Activated naive CD4-positive, alpha-beta T cell treated with anti-CD3 and anti-CD28 coated beads, Interleukin-2, amount 50 U/mL, for 24 hours (primary cell): ENCODE results near the gene NFE2L2.
A peak's percentile ranks its signal among the peaks of the same experiment; 100 is the strongest.
"Not testable (repeated sequence)": the region's sequence is repeated elsewhere in the genome, so short reads cannot be mapped to it uniquely, and the experiment has no call there.

Experiments used
- H3K27ac Mint-ChIP-seq: one replicate; pipeline ENCODE4 v1.8.0; 2021; ENCODE audit warnings: mild to moderate bottlenecking, mixed read lengths
- H3K27me3 Mint-ChIP-seq: one replicate; pipeline ENCODE4 v1.8.0; 2021; ENCODE audit warnings: mixed read lengths
- H3K36me3 Mint-ChIP-seq: one replicate; pipeline ENCODE4 v1.8.0; 2021; ENCODE audit warnings: mixed read lengths
- H3K4me1 Mint-ChIP-seq: one replicate; pipeline ENCODE4 v1.8.0; 2021; ENCODE audit warnings: mixed read lengths
- H3K4me3 Mint-ChIP-seq: one replicate; pipeline ENCODE4 v1.8.0; 2021; ENCODE audit warnings: mild to moderate bottlenecking, mixed read lengths
- H3K9me3 Mint-ChIP-seq: one replicate; pipeline ENCODE4 v1.8.0; 2021; ENCODE audit warnings: mixed read lengths

NFE2L2 gene

DNA sequence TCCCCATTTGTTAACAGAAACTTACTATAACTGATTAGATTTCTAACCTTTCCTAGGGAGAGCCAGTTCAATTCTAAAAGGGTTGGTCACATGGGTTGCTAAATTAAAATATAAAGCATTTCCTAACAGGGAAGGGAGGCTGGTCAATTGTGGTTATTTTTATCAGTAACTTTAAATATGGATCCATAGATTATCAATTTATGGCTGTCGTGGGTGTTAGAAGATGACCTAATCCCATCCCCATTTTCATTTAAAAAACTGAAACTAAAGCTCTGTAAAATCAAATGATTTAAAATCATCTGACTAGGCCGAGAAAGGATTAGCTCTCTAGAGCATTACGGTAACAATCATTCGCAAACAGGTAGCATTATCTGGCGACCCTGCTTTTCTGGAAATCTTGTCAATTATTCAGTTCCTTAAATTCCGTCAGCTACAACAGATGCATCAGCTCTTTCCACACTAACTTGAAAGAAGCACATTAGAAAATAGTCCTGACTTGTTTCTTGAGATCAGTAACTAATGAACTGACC lies 52.9 kb downstream of the NFE2L2 start:
- no peaks in the 10 kb centered on the region for H3K9me3 Mint-ChIP-seq

DNA sequence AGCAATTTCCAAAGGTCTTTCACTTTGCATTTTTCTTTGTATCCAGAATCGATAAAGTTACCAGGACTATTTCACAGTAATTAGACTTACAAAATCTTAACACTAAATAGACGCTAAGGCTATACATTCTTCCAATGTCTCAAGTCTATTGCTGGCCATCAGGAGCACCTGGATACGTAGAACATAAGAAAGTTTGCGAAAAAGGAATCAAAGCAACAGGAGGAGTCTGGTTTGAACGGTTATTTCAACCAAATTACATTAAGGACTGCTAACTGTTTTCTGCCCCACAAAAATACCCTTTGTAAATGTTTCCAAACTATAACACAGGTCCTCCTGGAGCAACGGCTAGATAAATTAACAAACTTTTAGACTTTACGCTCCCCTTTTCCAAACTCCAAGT lies 53.4 kb downstream of the NFE2L2 start:
- peak overlapping the region; percentile 98 for H3K27ac Mint-ChIP-seq
- no peaks in the 10 kb centered on the region for H3K9me3 Mint-ChIP-seq
- H3K4me3 Mint-ChIP-seq, result peak overlapping the region; percentile 94
- H3K36me3 Mint-ChIP-seq, result peaks cover 20% of the 10 kb centered on the region
- peaks cover 38% of the 10 kb centered on the region for H3K4me1 Mint-ChIP-seq
- no peaks in the 10 kb centered on the region for H3K27me3 Mint-ChIP-seq

More for the DNA sequence above, 52.9 kb downstream of the NFE2L2 start:
- Mint-ChIP-seq H3K4me3 (peak overlapping the region; percentile 94), H3K27ac (peak overlapping the region; percentile 98), H3K4me1 (peaks cover 42% of the 10 kb centered on the region), H3K27me3 (no peaks in the 10 kb centered on the region), H3K36me3 (peaks cover 24% of the 10 kb centered on the region)

DNA sequence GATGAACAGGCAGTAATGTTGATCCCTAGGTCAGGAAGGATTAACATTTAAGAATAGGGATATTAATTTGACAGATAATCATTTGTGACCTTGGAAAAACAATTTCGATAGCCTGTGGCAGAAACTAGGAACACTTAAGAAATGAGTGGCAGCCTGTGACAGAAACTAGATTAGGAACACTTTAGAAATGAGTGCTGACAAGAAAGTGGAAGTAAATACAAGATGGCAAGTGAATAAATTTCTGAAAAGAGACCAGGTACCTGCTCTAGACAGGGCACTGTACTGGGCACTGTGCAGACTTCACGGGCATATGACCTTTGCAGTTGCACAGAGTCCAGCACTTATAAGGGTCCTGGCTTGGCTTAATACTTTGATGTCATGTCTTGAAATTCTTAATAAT lies 57.4 kb downstream of the NFE2L2 start:
- Mint-ChIP-seq H3K27ac (no peak overlapping the region), H3K27me3 (no peaks in the 10 kb centered on the region), H3K36me3 (no peaks in the 10 kb centered on the region), H3K4me3 (no peak overlapping the region), H3K9me3 (no peaks in the 10 kb centered on the region), H3K4me1 (peaks cover 18% of the 10 kb centered on the region)

DNA sequence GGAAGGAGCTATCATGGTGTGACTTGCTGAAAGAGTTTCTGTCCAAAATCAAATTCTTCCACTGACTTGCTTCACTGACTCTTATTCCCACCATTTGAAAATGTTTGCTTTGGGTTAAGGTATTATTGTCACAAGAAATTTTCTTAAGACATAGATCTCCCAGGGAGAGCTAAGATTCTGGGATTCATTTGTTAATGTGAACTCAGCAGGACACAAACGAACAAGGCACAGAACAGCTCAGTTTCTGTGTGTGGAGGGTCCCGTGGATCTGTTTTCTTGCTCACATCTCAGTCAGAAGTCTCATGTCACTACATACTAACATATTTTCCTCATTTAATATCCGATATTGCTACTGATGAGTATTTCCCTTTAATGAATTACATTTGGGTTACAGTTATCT lies 60.1 kb downstream of the NFE2L2 start:
- Mint-ChIP-seq H3K9me3 (no peaks in the 10 kb centered on the region), H3K27ac (no peak overlapping the region), H3K27me3 (no peaks in the 10 kb centered on the region), H3K4me1 (peaks cover 8% of the 10 kb centered on the region), H3K36me3 (no peaks in the 10 kb centered on the region), H3K4me3 (no peak overlapping the region)

DNA sequence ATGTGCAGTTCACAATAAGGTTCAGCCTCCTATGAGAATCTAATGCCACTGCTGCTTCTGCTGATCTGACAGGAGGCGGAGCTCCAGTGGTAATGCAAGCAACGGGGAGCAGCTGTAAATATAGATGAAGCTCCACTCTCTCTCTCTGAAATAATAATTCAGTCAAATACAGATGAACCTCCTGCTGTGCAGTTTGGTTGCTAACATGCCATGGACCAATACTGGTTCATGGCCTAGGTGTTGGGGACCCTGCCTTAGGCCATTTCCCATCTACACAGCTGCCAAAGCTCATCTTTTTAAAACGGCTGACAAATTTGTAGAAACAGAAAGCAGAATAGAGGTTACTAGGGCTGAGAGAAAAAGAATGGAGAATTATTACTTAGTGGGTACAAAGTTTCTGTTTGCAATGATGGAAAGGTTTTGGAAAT lies 62.6 kb downstream of the NFE2L2 start:
- H3K27ac Mint-ChIP-seq, result no peak overlapping the region
- H3K4me1 Mint-ChIP-seq, result peaks cover under 1% of the 10 kb centered on the region
- H3K27me3 Mint-ChIP-seq, result no peaks in the 10 kb centered on the region
- H3K9me3 Mint-ChIP-seq, result no peaks in the 10 kb centered on the region
- no peak overlapping the region for H3K4me3 Mint-ChIP-seq
- no peaks in the 10 kb centered on the region for H3K36me3 Mint-ChIP-seq

DNA sequence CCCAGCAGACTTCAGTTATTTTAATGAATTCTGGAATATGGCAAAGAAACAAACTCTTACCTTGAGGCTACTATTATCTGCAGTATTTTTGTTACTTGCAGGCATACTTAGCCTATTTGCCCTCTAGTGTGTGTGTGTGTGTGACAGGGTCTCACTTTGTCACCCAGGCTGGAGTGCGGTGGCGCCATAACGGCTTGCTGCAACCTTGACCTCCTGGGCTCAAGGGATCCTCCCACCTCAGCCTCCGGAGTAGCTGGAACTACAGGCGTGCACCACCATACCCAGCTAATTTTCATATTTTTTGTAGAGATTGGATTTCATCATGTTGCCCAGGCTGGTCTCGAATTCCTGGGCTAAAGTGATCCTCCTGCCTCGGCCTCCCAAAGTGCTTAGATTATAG lies 64.1 kb downstream of the NFE2L2 start:
- H3K4me1 Mint-ChIP-seq, H3K27me3 Mint-ChIP-seq: not testable (repeated sequence)

DNA sequence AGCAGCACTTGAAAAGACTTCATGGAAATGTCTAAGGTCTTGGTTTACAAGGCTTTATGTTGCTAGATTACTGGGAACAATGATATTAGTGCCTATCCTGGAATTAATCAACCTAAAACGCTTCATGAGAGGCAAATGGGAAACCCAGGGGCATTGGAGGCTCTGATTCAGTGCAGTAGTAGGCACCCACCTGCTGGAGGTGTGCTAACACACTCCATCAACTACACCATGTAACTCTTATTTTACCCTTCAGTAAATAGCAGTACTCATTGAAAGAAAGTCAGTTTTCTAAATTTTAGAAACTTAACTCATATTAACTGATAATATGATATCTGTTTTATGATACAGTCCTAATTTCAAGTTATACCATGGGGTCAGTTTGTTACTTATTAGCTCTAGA lies 69.3 kb downstream of the NFE2L2 start:
- Mint-ChIP-seq H3K27me3 (no peaks in the 10 kb centered on the region), H3K27ac (no peak overlapping the region), H3K4me3 (no peak overlapping the region), H3K36me3 (no peaks in the 10 kb centered on the region), H3K9me3 (no peaks in the 10 kb centered on the region), H3K4me1 (no peaks in the 10 kb centered on the region)

More for the DNA sequence above, 64.1 kb downstream of the NFE2L2 start:
- not testable (repeated sequence) for H3K9me3 Mint-ChIP-seq, H3K4me3 Mint-ChIP-seq, H3K36me3 Mint-ChIP-seq, H3K27ac Mint-ChIP-seq

DNA sequence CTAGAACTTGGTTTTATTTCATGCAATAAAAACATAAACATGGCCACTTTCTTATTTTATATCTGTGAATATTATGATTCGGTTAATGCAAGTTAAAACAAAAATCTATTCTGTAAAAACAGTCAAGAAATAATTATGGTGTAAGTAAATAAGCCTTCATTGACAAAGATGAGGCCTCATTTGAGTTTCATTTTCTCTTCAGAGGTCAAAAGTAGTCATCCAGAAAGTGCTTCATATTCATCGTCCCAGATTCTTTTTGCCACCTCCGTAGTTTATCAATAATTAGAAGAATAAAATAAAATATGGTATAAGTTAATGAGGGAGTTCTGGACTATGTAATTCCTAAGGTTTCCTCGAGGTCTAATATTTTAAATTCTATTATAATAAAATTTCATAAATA lies 71.3 kb downstream of the NFE2L2 start:
- Mint-ChIP-seq H3K4me1 (no peaks in the 10 kb centered on the region), H3K36me3 (no peaks in the 10 kb centered on the region), H3K4me3 (no peak overlapping the region), H3K27ac (no peak overlapping the region), H3K9me3 (no peaks in the 10 kb centered on the region), H3K27me3 (no peaks in the 10 kb centered on the region)

DNA sequence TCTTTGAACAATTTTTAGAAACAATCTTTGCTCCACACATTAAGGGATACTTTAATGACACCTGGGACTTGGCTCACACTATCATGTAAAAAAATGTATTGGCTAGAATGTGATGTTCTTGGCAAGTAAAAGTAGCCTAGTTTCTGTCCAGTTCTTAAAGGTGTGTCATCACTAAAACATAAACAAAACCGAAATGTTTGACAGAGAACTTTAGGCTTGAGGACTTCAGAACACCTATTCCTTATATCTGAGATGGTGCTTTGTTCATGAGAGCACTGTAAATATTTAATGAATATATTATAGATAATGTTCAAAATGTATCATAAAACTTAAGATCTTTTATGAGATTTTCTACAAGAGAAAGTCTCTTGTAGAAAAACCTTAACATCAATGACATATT lies 71.7 kb downstream of the NFE2L2 start:
- Mint-ChIP-seq H3K36me3 (no peaks in the 10 kb centered on the region), H3K9me3 (no peaks in the 10 kb centered on the region), H3K27me3 (no peaks in the 10 kb centered on the region), H3K27ac (no peak overlapping the region), H3K4me1 (no peaks in the 10 kb centered on the region), H3K4me3 (no peak overlapping the region)

DNA sequence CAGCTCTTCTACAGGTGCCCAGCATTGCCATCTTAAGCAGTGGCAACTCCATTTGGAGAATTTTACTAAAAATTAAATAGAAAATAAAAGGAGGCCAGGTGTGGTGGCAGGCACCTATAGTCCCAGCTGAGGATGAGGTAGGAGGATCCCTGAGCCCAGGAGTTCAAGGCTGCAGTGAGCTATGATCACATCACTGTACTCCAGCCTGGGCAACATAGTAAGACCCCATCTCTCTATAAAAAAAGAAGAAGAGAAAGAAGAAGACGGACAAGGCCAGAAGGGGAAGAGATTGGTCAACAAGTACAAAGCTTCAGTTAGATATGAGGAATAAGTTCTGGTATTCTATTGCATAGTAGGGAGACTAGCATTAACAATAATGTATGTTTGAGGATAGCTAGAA lies 73.6 kb downstream of the NFE2L2 start:
- no peaks in the 10 kb centered on the region for H3K36me3 Mint-ChIP-seq
- no peaks in the 10 kb centered on the region for H3K9me3 Mint-ChIP-seq
- no peak overlapping the region for H3K4me3 Mint-ChIP-seq
- no peak overlapping the region for H3K27ac Mint-ChIP-seq
- no peaks in the 10 kb centered on the region for H3K4me1 Mint-ChIP-seq
- H3K27me3 Mint-ChIP-seq, result no peaks in the 10 kb centered on the region

DNA sequence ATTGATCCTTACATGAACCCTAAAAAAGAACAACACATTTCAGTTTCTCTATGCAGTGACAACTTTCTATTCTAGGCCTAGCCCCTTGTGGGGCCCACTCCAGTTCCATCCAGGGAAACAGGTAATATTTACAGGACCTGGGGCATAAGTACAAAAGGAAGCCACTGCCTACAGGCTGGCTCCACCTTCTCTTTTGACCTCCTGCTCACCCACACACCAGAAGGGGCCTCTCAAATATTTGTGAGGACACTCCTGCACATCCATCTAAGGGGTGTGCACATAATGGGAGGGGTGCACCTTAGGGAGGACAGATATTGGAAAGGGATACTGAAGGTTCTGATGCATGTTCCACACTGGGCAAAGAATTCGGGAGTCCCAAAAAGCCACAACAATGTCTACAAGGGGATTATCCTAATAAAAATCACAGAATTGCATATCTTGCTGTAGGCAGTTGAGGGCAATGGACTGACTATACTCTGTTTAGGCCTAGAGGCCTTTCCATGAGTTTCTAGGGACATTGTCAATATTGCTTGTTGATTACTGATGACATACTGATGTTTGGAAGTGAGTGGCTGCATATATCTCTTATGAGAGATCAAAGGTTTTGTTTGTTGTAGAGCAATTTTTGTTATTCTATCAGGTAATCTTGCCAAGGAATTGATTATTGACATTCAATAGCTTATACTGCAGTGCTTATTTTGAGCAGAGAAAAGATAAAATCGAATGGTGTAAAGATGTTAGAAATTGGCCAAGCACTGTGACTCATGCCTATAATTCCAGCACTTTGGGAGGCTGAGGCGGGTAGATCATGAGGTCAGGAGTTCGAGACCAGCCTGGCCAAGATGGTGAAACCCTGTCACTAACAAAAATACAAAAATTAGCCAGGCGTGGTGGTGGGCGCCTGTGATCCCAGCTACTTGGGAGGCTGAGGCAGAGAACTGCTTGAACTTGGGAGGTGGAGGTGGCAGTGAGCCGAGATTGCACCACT lies 75.8 kb downstream of the NFE2L2 start:
- Mint-ChIP-seq H3K36me3 (no peaks in the 10 kb centered on the region), H3K27me3 (no peaks in the 10 kb centered on the region), H3K9me3 (no peaks in the 10 kb centered on the region), H3K27ac (no peak overlapping the region), H3K4me3 (no peak overlapping the region), H3K4me1 (no peaks in the 10 kb centered on the region)

DNA sequence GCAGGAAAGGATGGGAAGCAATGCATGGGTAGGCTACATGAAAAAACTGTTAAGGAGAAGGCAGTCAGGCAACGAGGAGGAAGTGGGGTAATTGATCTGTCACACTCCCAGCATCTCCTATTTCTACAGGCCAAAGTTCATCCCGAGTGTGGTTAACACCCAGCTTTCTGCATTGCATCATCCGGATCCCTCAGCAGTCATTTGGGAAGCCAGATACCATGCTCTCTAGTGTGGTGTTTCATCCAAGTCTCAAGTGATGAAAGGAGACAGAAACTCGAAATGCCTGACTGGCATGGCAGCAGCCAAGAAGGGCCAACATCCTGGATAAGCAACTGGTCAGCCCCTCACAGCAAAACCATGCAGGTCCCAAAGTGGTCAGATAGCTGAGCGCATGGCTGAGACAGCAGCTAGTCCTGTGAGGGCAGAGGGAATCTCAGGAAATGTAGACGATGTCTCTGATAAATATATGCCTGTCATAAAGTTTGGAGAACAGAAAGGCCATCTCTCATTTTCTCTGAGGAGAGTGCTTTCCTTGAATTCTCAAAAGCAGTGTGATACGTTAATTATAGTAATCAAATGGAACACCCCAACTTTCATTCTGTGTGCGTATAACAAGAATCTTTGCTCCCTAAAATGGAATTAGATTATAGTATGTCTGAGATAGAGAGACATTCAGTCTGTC lies 76.8 kb downstream of the NFE2L2 start:
- no peaks in the 10 kb centered on the region for H3K9me3 Mint-ChIP-seq
- H3K4me1 Mint-ChIP-seq, result no peaks in the 10 kb centered on the region
- H3K36me3 Mint-ChIP-seq, result no peaks in the 10 kb centered on the region
- no peak overlapping the region for H3K4me3 Mint-ChIP-seq
- no peak overlapping the region for H3K27ac Mint-ChIP-seq
- no peaks in the 10 kb centered on the region for H3K27me3 Mint-ChIP-seq

DNA sequence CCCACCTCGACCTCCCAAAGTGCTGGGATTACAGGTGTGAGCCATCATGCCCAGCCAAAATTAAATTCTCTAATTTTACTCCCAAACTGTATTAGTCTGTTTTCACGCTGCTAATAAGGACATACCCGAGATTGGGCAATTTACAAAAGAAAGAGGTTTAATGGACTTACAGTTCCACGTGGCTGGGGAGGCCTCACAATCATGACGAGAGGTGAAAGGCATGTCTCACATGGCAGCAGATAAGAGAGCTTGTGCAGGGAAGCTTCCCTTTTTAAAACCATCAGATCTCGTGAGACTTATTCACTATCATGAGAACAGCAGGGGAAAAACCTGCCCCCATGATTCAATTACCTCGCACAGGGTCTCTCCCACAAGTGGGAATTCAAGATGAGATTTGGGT lies 78.5 kb downstream of the NFE2L2 start:
- not testable (repeated sequence) for H3K4me1 Mint-ChIP-seq, H3K4me3 Mint-ChIP-seq, H3K27me3 Mint-ChIP-seq, H3K27ac Mint-ChIP-seq, H3K36me3 Mint-ChIP-seq, H3K9me3 Mint-ChIP-seq

DNA sequence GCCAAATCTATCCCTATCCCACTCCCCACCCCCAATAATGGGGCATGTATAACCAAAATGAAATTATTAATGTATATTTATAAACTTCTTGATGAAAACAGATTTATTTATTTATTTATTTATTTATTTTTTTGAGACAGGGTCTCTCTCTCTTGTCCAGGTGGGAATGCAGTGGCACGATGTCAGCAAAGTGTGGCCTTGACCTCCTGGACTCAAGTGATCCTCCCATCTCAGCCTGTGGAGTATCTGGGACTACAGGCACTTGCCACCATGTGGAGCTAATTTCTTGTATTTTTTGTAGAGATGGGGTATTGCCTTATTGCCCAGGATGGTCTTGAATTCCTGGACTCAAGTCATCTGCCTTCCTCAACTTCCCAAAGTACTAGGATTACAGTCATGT lies 79.9 kb downstream of the NFE2L2 start:
- no peaks in the 10 kb centered on the region for H3K9me3 Mint-ChIP-seq
- H3K27me3 Mint-ChIP-seq, result no peaks in the 10 kb centered on the region
- no peak overlapping the region for H3K4me3 Mint-ChIP-seq
- no peak overlapping the region for H3K27ac Mint-ChIP-seq
- H3K36me3 Mint-ChIP-seq, result no peaks in the 10 kb centered on the region
- H3K4me1 Mint-ChIP-seq, result no peaks in the 10 kb centered on the region

DNA sequence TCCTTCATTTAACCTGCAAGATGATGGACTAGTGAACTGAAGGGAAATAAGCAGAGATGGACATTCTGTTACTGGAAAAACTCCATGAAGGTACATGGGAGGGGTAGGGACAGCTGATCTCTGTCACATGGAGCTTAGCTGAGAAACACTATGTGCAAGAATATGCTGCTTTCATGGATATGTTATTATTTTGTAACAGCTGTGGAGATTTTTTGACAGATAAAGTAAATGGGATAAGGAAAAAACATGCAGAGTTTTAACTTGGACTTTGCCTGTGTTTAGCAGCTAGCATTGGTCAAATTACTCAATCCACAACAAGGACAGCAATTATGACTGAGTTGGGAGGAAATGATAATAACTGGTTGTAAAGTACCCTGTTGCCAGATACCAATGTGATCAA lies 80.7 kb downstream of the NFE2L2 start:
- Mint-ChIP-seq H3K4me1 (no peaks in the 10 kb centered on the region), H3K4me3 (no peak overlapping the region), H3K27ac (no peak overlapping the region), H3K36me3 (no peaks in the 10 kb centered on the region), H3K27me3 (no peaks in the 10 kb centered on the region), H3K9me3 (no peaks in the 10 kb centered on the region)
